Fibroblast of skin of back (primary cell): ENCODE results near the gene TRANK1.
"Not testable (repeated sequence)": the region's sequence is repeated elsewhere in the genome, so short reads cannot be mapped to it uniquely, and the experiment has no call there.

Experiments used
- DNase-seq: peaks from one replicate; pipeline ENCODE4 v3.0.0-alpha.2; 2013

TRANK1 gene

GRCh38 chr3:36891097-36891496 is 53.8 kb downstream of the TRANK1 start:
- not testable (repeated sequence) for DNase-seq

GRCh38 chr3:36890261-36890660 is 54.6 kb downstream of the TRANK1 start:
- no peak for DNase-seq

- no peak for DNase-seq
Measured at GRCh38 chr3:36881735-36882134, 63.1 kb downstream of the TRANK1 start.

GRCh38 chr3:36879842-36880241 is 65.0 kb downstream of the TRANK1 start:
- DNase-seq, result not testable (repeated sequence)

DNA sequence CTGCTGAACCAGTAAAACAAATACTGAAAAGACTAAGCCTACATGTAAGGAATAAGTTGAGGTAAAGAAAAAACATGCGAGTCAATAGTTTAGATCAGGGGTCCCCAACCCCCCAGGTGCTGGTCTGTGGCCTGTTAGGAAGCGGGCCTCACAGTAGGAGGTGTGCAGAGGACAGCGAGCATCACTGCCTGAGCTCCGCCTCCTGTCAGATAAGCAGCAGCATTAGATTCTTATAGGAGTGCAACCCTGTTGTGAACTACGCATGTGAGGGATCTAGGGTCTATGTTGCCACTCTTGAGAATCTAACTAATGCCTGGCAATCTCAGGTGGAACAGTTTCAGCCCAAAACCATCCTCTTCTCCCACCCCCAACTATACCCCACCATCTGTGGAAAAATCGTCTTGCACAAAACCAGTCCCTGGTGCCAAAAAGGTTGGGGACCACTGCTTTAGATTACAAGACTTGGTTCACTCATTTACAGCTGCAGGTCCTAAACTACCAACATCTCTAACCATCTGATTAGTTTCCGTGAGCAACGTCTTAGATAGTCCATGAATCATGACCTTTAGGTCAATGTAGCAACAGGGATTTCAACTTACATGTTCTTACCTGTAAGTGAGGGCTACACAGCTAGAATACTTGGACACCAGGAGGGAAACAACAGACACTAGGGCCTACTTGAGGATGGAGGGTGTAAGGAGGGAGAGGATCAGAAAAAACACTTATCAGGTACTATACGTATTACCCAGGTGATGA is 66.7 kb downstream of the TRANK1 start:
- no peak for DNase-seq

DNA sequence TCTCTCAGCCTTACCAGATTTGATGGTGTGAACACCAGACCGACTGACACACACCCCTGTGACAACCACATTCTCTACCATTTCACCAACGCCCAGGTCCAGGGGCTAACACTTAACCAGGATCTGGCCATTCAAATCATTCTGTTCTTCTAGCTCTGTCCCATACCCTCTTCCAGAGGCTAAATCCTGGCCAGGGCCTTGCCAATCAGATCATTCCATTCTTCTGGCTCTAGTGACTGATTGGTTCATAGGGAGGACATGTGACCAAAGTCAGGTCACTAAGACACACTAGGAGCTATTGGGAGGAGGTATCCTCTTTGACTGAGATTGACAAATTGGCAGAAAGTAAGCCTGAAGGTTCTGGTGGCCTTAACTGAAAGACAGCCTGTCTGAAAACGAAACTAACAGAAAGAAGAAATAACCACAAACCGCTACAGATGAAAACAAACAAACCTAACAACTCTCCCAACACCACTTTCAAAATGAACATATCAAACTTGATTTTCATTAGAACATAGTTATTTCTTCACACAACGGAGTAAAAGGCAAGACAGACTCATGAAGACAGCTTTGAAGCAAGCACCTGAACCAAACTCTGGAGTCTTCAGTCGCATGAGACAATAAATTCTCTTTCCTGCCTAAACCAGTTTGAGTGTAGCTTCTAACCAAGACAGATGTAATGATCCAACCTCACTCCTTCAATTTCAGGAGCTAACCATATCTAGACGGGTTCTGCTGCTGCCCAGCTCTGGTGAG is 68.5 kb downstream of the TRANK1 start:
- no peak for DNase-seq

DNA sequence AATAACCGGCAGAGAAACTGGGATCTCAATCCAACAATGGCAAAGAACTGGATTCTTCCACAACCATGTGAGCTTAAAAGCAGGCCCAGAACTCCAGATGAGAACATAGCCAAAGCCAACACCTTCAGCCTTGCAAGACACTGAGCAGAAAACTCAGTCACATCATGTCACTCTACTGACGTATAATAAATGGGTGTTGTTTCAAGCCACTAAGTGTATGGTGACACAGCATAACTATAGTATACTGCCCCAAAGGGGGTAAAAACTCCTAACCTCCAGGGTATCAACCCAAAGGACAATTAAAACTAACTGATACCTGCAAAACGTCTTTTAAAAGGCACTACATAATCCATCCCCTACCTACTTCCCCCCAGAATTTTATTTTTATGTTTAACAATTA is 69.5 kb downstream of the TRANK1 start:
- no peak for DNase-seq

- DNase-seq, result peak; percentile 25
Measured at GRCh38 chr3:36874424-36874823, 70.4 kb downstream of the TRANK1 start.

DNA sequence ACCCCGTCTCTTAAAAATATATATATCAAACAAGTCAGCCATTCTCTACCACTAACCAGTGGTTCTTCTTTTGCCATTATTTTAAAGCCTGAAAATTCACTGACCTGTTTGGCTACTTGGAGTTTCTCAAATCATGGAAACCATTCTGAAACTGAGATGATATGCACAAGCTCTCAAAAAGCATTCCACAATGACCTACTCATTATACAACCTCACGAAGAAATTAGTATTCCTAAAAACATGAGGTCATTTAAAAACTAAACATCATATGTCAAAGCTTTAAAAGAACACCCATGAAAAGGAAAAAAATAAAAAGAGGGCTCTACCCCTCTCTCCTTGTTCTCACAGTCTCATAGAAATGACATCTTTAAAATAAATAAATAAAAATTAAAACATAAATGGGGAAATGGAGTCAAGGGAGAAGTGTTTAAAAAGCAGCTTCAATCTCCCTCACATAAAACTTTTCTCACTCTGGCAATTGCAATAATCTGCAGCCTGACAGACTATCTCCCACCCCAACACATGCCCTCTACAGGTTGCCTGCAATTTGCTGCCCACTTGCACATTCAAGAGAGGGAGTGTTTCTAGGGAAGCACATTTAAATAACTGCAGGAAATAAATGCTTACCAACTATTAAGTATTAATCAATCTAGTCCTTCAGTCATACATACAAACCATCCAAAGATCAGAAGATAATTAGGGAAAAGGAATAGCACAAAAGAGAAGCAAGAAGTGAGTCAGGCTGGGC is 73.3 kb downstream of the TRANK1 start:
- DNase-seq, result no peak

DNA sequence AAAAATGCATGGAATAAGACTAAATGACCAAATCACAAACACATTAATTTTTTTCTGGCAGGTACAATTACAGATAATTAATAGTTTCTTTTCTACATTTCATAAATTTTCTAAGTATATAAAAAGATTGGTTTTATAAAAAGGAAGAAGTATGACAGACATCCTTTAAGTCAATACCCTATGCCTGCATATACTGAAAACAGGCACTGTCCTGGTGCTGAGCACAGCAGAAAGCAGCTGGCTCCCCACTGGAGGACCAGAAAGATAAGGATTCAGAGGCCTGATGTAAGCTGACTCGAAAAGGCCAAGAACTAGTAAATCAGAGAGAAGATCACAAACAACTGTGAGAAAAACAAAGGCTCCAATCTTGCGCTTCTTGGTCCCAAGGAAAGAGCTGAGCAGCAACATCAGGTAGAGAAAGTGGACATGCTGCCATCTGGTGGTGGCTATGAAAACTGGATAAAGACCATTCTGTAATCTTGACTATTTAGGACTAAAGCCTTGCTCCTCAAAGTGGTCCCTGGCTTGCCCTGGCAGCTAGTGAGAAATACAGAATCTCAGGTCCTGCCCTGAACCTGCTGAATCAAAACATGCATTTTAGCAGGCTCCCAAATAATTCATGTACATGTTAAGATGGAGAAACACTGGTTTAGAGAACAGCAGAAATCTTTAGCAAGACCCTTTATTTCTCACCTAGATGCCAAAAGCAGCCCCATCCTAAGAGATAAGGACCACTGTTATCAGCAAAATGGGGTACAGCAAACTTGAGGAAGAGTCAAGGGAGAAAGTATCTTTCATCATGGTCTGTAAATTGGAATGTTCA is 76.0 kb downstream of the TRANK1 start:
- peak; percentile 56 for DNase-seq

GRCh38 chr3:36867810-36868209 is 77.0 kb downstream of the TRANK1 start:
- no peak for DNase-seq

- peak; percentile 5 for DNase-seq
Measured at GRCh38 chr3:36866368-36866767, 78.5 kb downstream of the TRANK1 start.

- no peak for DNase-seq
Measured at GRCh38 chr3:36864180-36865053, 80.4 kb downstream of the TRANK1 start.

GRCh38 chr3:36862076-36862755 is 82.6 kb downstream of the TRANK1 start:
- DNase-seq, result no peak

DNA sequence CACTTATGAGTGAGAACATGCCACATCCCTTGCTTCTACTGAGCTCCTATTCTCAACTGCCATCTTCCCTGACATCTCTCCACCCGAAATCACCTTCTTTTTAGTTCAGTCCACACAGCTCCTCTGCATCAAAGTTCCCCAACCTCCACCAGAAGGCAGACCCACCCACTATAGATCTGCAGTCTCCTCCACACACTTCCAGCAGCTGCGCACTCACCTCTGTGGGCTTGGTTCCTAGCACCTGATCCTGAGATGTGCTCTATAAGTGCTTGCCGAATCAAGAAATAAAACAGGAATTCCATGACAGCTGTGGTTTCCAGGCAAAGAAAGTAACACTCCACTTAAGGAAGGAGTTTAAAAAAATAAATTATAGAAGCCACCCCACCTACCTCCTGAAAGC is 85.4 kb downstream of the TRANK1 start:
- no peak for DNase-seq

DNA sequence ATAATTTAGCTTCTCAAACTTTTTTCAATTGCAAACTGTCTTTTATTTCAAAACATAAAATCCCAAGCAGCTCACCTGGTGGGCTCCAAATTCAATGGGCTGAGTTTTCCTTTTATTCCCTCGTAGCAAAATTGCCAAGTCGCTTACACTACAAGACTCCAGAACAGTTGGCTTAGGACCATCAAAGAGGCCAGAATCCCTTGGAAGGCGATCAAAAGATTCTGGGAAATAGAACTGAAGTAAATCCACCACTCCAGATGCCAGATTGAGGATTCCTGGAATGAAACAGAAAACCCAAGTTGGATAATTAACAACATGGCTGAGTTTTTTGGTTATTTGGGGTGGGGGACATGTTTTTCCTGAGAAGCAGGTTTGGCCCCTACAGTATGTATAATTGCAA is 92.8 kb downstream of the TRANK1 start:
- DNase-seq, result no peak

DNA sequence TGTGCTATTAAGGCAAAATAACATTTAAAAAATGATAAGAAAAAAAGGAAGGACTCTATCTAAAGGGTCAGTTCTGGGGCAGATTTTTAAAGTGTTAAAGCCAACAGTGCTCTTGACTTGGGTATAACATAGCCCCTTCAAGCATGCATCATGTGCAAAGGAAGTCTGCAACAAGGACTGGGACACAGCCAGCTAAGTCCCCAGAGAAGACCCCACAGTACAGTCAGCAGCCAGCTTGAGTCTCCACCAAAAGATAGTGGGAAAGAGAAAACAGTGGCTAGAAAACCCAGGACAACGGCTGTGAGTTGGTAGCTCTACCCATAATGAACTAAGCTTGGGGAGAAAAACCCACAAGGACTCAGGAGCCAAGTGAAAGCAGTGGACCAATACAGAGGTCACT is 94.1 kb downstream of the TRANK1 start:
- DNase-seq, result no peak

GRCh38 chr3:36846406-36846805 is 98.4 kb downstream of the TRANK1 start:
- no peak for DNase-seq

GRCh38 chr3:36843065-36844051 is 101.5 kb downstream of the TRANK1 start:
- peak; percentile 12 for DNase-seq

- no peak for DNase-seq
Measured at GRCh38 chr3:36842275-36842674, 102.6 kb downstream of the TRANK1 start.
